ENCODE results near the gene PHYH. TPM values are rescaled to one million over a fixed set of nuclear protein-coding genes. Genes with fewer than 3 reads are reported as not detected.
"Not testable (repeated sequence)": the region's sequence is repeated elsewhere in the genome, so short reads cannot be mapped to it uniquely, and the experiment has no call there.

The PHYH gene
- total and polyA plus RNA-seq, 4 donors = 45.4 to 139 (median 86.8) TPM

DNA sequence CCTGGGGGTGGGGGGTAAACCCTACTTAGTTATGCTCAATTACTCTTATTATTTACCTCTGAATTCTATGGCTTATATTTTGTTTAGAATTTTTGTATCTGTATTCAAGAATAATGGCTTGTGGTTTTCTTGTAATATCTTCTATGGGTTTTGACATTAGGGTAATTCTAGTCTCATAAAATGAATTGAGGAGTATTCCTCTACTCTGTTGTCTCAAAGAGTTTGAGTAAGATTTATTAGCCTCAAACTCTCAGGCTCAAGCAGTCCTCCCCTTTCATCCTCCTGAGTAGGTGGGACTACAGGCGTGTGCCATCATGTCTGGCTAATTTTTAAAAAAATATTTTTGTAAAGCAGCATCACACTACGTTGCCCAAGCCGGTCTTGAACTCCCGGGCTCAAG, 46.1 kb downstream of the PHYH start (continued):
- TF ChIP-seq, protein P1, sequence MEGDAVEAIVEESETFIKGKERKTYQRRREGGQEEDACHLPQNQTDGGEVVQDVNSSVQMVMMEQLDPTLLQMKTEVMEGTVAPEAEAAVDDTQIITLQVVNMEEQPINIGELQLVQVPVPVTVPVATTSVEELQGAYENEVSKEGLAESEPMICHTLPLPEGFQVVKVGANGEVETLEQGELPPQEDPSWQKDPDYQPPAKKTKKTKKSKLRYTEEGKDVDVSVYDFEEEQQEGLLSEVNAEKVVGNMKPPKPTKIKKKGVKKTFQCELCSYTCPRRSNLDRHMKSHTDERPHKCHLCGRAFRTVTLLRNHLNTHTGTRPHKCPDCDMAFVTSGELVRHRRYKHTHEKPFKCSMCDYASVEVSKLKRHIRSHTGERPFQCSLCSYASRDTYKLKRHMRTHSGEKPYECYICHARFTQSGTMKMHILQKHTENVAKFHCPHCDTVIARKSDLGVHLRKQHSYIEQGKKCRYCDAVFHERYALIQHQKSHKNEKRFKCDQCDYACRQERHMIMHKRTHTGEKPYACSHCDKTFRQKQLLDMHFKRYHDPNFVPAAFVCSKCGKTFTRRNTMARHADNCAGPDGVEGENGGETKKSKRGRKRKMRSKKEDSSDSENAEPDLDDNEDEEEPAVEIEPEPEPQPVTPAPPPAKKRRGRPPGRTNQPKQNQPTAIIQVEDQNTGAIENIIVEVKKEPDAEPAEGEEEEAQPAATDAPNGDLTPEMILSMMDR (IDR thresholded peaks at IDR 0.05; ENCODE audit: low read depth, low read length, missing input control) = no peak
- TF ChIP-seq FOXA2 (IDR thresholded peaks at IDR 0.05) (no peak), EGR1 (IDR thresholded peaks at IDR 0.05; ENCODE audit: low read depth in 2 of 2) (no peak), NR2F2 (IDR thresholded peaks at IDR 0.05) (no peak), SP1 (IDR thresholded peaks at IDR 0.05) (no peak), RXRA (IDR thresholded peaks at IDR 0.05) (no peak), TAF1 (conservative IDR thresholded peaks at IDR 0.05) (no peak), RAD21 (IDR thresholded peaks at IDR 0.05) (no peak)

DNA sequence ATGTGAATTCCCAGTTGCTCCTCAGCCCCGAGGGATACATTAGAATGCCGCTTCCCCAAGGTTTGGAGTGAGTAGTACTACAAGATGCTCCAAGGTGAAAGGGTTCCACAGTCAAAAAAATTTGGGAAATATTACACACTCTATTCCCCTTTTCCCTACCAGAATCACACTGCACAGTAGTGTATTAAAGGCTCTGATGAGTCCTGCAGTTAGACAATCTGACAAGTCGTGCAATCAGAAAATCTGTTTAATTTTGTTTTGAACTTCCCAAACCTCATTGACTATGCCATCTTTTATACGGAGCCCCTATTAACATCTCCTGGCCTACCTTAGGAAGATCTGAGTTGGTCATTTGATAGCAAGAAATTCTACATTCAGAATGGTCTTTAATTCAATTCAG, 52.1 kb downstream of the PHYH start:
- 94% methylated on average over 4 of the region's 4 CpGs for WGBS
- Histone ChIP-seq H3K27ac (ENCODE audit: low read depth in 1 of 2, low read length in 2 of 2) (no peak overlapping the region), H3K36me3 (ENCODE audit: control insufficient read depth in 4 of 4, insufficient read depth in 3 of 4, low read depth in 1 of 4, low read length in 3 of 4) (no peaks in the 10 kb centered on the region), H3K4me3 (ENCODE audit: low read depth in 1 of 3, low read length in 3 of 3) (no peak overlapping the region), H3K9me3 (ENCODE audit: control insufficient read depth in 4 of 4, low read length in 3 of 4) (no peaks in the 10 kb centered on the region), H3K9ac (ENCODE audit: low read depth in 1 of 2, low read length in 2 of 2) (no peak overlapping the region), H3K4me1 (ENCODE audit: control insufficient read depth in 4 of 4, insufficient read depth in 4 of 4, low read length in 3 of 4) (no peaks in the 10 kb centered on the region), H3K27me3 (ENCODE audit: control insufficient read depth in 4 of 4, insufficient read depth in 4 of 4, low read length in 3 of 4) (no peaks in the 10 kb centered on the region)
- no peak for DNase-seq (ENCODE audit: low spot score)
- TF ChIP-seq FOXA2 (IDR thresholded peaks at IDR 0.05) = no peak

DNA sequence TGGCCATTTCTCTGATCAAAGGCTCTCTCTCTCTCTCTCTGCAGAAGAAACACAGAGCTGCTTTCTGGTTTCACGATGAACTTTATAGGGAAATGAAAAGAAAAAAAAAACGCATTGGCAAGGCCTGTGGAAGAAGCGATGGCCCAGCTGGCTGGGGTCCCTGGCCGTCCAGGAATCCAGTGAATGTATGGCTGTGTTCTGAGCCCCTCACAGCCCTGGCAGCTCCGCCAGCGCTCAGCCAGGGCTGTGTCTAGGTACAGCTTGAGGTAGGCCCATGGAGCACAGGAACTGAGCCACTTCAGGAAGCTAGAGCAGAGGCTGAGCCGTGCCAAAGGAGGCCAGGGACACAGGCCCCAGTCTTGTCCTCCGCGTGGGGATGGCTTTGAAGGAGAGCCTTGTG, 52.6 kb downstream of the PHYH start:
- no peak overlapping the region for H3K4me3 ChIP-seq (ENCODE audit: low read depth in 1 of 3, low read length in 3 of 3)
- no peaks in the 10 kb centered on the region for H3K4me1 ChIP-seq (ENCODE audit: control insufficient read depth in 4 of 4, insufficient read depth in 4 of 4, low read length in 3 of 4)
- DNase-seq (ENCODE audit: low spot score) = no peak
- H3K27ac ChIP-seq (ENCODE audit: low read depth in 1 of 2, low read length in 2 of 2) = no peak overlapping the region
- TF ChIP-seq, protein P2, sequence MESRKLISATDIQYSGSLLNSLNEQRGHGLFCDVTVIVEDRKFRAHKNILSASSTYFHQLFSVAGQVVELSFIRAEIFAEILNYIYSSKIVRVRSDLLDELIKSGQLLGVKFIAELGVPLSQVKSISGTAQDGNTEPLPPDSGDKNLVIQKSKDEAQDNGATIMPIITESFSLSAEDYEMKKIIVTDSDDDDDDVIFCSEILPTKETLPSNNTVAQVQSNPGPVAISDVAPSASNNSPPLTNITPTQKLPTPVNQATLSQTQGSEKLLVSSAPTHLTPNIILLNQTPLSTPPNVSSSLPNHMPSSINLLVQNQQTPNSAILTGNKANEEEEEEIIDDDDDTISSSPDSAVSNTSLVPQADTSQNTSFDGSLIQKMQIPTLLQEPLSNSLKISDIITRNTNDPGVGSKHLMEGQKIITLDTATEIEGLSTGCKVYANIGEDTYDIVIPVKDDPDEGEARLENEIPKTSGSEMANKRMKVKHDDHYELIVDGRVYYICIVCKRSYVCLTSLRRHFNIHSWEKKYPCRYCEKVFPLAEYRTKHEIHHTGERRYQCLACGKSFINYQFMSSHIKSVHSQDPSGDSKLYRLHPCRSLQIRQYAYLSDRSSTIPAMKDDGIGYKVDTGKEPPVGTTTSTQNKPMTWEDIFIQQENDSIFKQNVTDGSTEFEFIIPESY (IDR thresholded peaks at IDR 0.05) = no peak
- no peak for TF ChIP-seq JUND (IDR thresholded peaks at IDR 0.05)
- TF ChIP-seq, protein P3, sequence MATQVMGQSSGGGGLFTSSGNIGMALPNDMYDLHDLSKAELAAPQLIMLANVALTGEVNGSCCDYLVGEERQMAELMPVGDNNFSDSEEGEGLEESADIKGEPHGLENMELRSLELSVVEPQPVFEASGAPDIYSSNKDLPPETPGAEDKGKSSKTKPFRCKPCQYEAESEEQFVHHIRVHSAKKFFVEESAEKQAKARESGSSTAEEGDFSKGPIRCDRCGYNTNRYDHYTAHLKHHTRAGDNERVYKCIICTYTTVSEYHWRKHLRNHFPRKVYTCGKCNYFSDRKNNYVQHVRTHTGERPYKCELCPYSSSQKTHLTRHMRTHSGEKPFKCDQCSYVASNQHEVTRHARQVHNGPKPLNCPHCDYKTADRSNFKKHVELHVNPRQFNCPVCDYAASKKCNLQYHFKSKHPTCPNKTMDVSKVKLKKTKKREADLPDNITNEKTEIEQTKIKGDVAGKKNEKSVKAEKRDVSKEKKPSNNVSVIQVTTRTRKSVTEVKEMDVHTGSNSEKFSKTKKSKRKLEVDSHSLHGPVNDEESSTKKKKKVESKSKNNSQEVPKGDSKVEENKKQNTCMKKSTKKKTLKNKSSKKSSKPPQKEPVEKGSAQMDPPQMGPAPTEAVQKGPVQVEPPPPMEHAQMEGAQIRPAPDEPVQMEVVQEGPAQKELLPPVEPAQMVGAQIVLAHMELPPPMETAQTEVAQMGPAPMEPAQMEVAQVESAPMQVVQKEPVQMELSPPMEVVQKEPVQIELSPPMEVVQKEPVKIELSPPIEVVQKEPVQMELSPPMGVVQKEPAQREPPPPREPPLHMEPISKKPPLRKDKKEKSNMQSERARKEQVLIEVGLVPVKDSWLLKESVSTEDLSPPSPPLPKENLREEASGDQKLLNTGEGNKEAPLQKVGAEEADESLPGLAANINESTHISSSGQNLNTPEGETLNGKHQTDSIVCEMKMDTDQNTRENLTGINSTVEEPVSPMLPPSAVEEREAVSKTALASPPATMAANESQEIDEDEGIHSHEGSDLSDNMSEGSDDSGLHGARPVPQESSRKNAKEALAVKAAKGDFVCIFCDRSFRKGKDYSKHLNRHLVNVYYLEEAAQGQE (IDR thresholded peaks at IDR 0.05) = no peak
- TF ChIP-seq, protein P4, sequence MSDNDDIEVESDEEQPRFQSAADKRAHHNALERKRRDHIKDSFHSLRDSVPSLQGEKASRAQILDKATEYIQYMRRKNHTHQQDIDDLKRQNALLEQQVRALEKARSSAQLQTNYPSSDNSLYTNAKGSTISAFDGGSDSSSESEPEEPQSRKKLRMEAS (IDR thresholded peaks at IDR 0.05) = no peak
- TF ChIP-seq, protein P1 (IDR thresholded peaks at IDR 0.05; ENCODE audit: low read depth, low read length, missing input control) = no peak
- TF ChIP-seq RXRA (IDR thresholded peaks at IDR 0.05) = no peak
- no peak for TF ChIP-seq FOXA2 (IDR thresholded peaks at IDR 0.05)
- TF ChIP-seq HNF4A (conservative IDR thresholded peaks at IDR 0.05) = no peak
- TF ChIP-seq NR2F2 (IDR thresholded peaks at IDR 0.05) = no peak
- TF ChIP-seq HNF4G (IDR thresholded peaks at IDR 0.05) = no peak
- TF ChIP-seq RAD21 (IDR thresholded peaks at IDR 0.05) = no peak
- no peak for TF ChIP-seq YY1 (IDR thresholded peaks at IDR 0.05)
- no peak for TF ChIP-seq TAF1 (conservative IDR thresholded peaks at IDR 0.05)
- no peaks in the 10 kb centered on the region for H3K9me3 ChIP-seq (ENCODE audit: control insufficient read depth in 4 of 4, low read length in 3 of 4)
- 91% methylated on average over 9 of the region's 9 CpGs for WGBS
- H3K36me3 ChIP-seq (ENCODE audit: control insufficient read depth in 4 of 4, insufficient read depth in 3 of 4, low read depth in 1 of 4, low read length in 3 of 4) = no peaks in the 10 kb centered on the region
- no peaks in the 10 kb centered on the region for H3K27me3 ChIP-seq (ENCODE audit: control insufficient read depth in 4 of 4, insufficient read depth in 4 of 4, low read length in 3 of 4)
- no peak overlapping the region for H3K9ac ChIP-seq (ENCODE audit: low read depth in 1 of 2, low read length in 2 of 2)

DNA sequence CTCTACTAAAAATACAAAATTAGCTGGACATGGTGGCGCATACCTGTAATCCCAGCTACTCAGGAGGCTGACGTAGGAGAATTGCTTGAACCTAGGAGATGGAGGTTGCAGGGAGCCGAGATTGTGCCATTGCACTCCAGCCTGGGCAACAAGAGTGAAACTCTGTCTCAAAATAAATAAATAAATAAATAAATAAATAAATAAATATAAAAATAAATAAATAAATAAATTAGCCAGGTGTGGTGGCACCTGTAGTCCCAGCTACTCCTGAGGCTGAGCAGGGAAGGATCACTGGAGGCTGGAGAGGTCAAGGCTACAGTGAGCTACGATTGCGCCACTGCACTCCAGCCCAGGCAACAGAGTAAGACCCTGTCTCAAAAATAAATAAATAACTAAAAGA, 57.6 kb downstream of the PHYH start:
- DNase-seq (ENCODE audit: low spot score); H3K9me3 ChIP-seq (ENCODE audit: control insufficient read depth in 4 of 4, low read length in 3 of 4); H3K27ac ChIP-seq (ENCODE audit: low read depth in 1 of 2, low read length in 2 of 2); H3K4me1 ChIP-seq (ENCODE audit: control insufficient read depth in 4 of 4, insufficient read depth in 4 of 4, low read length in 3 of 4); H3K9ac ChIP-seq (ENCODE audit: low read depth in 1 of 2, low read length in 2 of 2); H3K4me3 ChIP-seq (ENCODE audit: low read depth in 1 of 3, low read length in 3 of 3); H3K27me3 ChIP-seq (ENCODE audit: control insufficient read depth in 4 of 4, insufficient read depth in 4 of 4, low read length in 3 of 4); H3K36me3 ChIP-seq (ENCODE audit: control insufficient read depth in 4 of 4, insufficient read depth in 3 of 4, low read depth in 1 of 4, low read length in 3 of 4): not testable (repeated sequence)
- WGBS = 95% methylated on average over 5 of the region's 5 CpGs

Measured in liver (tissue), 9 donors.